Measurements from ENCODE around the gene DACH1. TPM values are rescaled to one million over a fixed set of nuclear protein-coding genes. Genes with fewer than 3 reads are reported as not detected.

Gene DACH1
- total RNA-seq, 4 donors from 2014 or later, result 1.5 to 55.1 (median 4.7) TPM

DNA sequence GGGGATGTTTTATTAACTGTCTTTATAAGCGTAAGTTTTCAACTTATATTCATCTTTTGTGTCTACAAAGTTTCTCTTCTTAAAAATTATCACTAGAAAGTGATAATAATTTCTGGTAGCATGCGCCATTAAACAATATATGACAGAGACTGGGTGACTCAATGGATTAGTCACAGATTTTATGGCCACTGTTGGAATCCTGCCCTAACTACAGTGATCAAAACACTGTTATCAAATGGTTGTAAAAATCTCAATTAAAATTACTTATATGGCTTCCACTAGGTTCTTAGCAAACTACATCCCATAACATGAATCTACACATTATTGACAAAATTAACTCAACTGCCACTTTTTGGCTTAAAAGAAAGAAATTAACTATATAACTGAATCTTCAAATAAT lies 350.0 kb downstream of the DACH1 start:
- Histone ChIP-seq H3K4me3 (no peak overlapping the region), H3K27ac (no peak overlapping the region), H3K9me3 (no peaks in the 10 kb centered on the region), H3K36me3 (peaks cover 0 to 2% of the 10 kb centered on the region in 2 donors), H3K27me3 (no peaks in the 10 kb centered on the region), H3K4me1 (no peaks in the 10 kb centered on the region)
- TF ChIP-seq, protein P1, sequence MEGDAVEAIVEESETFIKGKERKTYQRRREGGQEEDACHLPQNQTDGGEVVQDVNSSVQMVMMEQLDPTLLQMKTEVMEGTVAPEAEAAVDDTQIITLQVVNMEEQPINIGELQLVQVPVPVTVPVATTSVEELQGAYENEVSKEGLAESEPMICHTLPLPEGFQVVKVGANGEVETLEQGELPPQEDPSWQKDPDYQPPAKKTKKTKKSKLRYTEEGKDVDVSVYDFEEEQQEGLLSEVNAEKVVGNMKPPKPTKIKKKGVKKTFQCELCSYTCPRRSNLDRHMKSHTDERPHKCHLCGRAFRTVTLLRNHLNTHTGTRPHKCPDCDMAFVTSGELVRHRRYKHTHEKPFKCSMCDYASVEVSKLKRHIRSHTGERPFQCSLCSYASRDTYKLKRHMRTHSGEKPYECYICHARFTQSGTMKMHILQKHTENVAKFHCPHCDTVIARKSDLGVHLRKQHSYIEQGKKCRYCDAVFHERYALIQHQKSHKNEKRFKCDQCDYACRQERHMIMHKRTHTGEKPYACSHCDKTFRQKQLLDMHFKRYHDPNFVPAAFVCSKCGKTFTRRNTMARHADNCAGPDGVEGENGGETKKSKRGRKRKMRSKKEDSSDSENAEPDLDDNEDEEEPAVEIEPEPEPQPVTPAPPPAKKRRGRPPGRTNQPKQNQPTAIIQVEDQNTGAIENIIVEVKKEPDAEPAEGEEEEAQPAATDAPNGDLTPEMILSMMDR (IDR thresholded peaks at IDR 0.05), result no peak
- TF ChIP-seq POLR2A (IDR thresholded peaks at IDR 0.05), result no peak
- no peak for DNase-seq
- intact Hi-C loops (cut with DNase I; ENCODE audit: low total_unique reads), result no loop called here

GRCh38 chr13:71516521-71516920 lies 350.5 kb downstream of the DACH1 start:
- intact Hi-C loops (cut with DNase I; ENCODE audit: low total_unique reads), result no loop called here
- Histone ChIP-seq H3K4me3 (no peak overlapping the region), H3K4me1 (no peaks in the 10 kb centered on the region), H3K9me3 (no peaks in the 10 kb centered on the region), H3K27me3 (no peaks in the 10 kb centered on the region), H3K27ac (no peak overlapping the region), H3K36me3 (peaks cover 0 to 2% of the 10 kb centered on the region in 2 donors)
- DNase-seq, result no peak
- TF ChIP-seq POLR2A (IDR thresholded peaks at IDR 0.05), result no peak
- TF ChIP-seq, protein P1 (IDR thresholded peaks at IDR 0.05), result no peak

DNA sequence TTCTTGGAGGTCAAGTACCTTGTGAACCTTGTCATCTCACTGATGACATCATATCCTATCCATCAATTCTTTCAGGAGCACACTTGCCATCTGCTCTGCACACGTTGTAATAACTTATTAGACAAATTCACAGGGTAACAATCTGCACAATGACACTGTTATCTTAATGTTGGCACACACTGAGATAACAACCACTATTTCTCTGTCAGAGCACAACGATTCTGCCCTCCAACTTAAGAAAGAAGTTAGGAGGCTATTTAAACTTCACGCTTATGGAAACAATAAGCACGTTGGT lies 351.3 kb downstream of the DACH1 start:
- H3K27ac ChIP-seq, result no peak overlapping the region
- H3K9me3 ChIP-seq, result no peaks in the 10 kb centered on the region
- no peak for DNase-seq
- no peak for TF ChIP-seq POLR2A (IDR thresholded peaks at IDR 0.05)
- TF ChIP-seq, protein P1 (IDR thresholded peaks at IDR 0.05), result no peak
- peaks cover 0 to 2% of the 10 kb centered on the region in 2 donors for H3K36me3 ChIP-seq
- H3K4me1 ChIP-seq, result no peaks in the 10 kb centered on the region
- no peaks in the 10 kb centered on the region for H3K27me3 ChIP-seq
- intact Hi-C loops (cut with DNase I; ENCODE audit: low total_unique reads), result no loop called here
- H3K4me3 ChIP-seq, result no peak overlapping the region

DNA sequence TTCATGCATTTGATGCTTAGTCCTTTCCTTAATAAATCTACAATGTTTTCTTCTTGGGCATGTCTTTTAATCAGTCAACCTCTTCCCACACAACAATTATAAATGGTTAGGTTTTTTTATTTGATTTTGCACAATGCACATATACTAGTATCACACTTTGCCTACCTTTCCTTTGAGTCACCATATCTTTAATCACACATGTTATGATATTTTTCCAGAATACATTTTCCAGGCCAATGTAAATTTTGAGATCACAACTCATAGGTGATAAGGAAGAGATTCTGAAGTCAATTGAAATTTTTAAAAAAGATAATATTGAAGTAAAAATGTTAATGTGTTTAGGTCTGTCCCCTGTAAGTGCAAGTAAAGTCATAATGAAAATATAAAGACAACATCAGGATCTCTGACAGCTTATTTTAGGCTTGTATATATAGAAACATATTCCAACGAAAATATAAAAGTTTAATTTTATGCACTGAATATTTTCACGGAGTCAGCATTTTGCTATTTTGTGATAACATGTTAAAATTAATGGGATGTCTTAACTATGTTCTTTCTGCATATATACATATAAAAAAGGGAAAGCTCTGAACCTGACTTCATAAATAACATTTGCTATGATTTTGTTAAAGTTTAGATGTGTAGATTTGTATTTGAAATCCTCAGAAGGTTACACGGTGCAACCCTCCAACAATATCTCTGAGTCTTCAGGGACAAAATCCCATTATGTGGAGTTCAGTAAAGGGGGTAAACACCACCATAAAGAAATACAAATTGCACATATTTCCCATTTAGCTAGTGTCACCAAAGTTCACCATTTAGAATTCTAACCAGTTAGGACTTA lies 351.9 kb downstream of the DACH1 start:
- intact Hi-C loops (cut with DNase I; ENCODE audit: low total_unique reads), result no loop called here
- TF ChIP-seq, protein P1 (IDR thresholded peaks at IDR 0.05), result no peak
- TF ChIP-seq POLR2A (IDR thresholded peaks at IDR 0.05), result no peak
- Histone ChIP-seq H3K9me3 (no peaks in the 10 kb centered on the region), H3K27ac (no peak overlapping the region), H3K4me3 (no peak overlapping the region), H3K4me1 (no peaks in the 10 kb centered on the region), H3K36me3 (peaks cover 0 to 2% of the 10 kb centered on the region in 2 donors), H3K27me3 (no peaks in the 10 kb centered on the region)
- DNase-seq, result no peak

DNA sequence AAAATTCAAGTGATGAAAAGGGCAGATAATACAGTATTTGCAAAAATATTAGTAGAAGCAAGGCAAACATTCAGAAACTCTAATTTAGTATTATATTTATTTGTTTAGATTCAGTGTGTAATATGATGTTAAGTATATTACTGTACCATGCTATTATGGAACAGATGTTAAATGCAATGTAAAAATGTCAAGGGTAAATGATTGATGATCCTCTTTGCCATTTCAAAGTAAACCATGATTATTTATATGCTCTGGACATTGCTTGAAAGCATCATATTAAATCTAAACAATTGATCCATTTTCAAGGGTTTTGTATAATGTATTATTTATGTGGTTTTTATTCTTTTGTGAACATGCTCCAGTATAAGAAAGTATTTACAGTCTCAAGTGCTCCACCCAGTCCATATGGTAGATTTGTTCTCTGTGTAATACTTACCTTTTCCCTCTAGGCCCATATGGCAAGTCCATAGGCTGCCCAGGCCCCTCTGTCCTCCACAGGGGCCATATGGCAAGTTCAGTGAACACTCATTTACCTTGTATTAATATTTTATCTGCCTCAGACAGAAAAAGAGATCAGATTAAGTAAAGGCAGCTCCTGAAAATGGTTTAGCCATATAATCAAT lies 353.5 kb downstream of the DACH1 start:
- Histone ChIP-seq H3K4me1 (no peaks in the 10 kb centered on the region), H3K27me3 (no peaks in the 10 kb centered on the region), H3K36me3 (peaks cover 0 to 2% of the 10 kb centered on the region in 2 donors), H3K27ac (no peak overlapping the region), H3K9me3 (no peaks in the 10 kb centered on the region), H3K4me3 (no peak overlapping the region)
- TF ChIP-seq, protein P1 (IDR thresholded peaks at IDR 0.05), result no peak
- intact Hi-C loops (cut with DNase I; ENCODE audit: low total_unique reads), result no loop called here
- no peak for DNase-seq

All from uterus (tissue), 4 donors.